ENCODE results near the gene ARHGAP24.

The ARHGAP24 gene

GRCh38 chr4:85477534-85477933 lies 2.6 kb downstream of the ARHGAP24 start:
- no peak overlapping the region for H3K4me3 ChIP-seq (ENCODE audit: severe bottlenecking)
- TF ChIP-seq, protein P1, sequence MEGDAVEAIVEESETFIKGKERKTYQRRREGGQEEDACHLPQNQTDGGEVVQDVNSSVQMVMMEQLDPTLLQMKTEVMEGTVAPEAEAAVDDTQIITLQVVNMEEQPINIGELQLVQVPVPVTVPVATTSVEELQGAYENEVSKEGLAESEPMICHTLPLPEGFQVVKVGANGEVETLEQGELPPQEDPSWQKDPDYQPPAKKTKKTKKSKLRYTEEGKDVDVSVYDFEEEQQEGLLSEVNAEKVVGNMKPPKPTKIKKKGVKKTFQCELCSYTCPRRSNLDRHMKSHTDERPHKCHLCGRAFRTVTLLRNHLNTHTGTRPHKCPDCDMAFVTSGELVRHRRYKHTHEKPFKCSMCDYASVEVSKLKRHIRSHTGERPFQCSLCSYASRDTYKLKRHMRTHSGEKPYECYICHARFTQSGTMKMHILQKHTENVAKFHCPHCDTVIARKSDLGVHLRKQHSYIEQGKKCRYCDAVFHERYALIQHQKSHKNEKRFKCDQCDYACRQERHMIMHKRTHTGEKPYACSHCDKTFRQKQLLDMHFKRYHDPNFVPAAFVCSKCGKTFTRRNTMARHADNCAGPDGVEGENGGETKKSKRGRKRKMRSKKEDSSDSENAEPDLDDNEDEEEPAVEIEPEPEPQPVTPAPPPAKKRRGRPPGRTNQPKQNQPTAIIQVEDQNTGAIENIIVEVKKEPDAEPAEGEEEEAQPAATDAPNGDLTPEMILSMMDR (IDR thresholded peaks at IDR 0.05; ENCODE audit: poor library complexity, severe bottlenecking): no peak
- peaks cover 5% of the 10 kb centered on the region for H3K27me3 ChIP-seq (ENCODE audit: insufficient read depth, poor library complexity, severe bottlenecking)
- no peak overlapping the region for H3K27ac ChIP-seq (ENCODE audit: poor library complexity, severe bottlenecking)
- ATAC-seq (ENCODE audit: low read depth) (no peak), DNase-seq (ENCODE audit: low spot score) (no peak)
- no peaks in the 10 kb centered on the region for H3K36me3 ChIP-seq (ENCODE audit: low read depth)
- H3K9me3 ChIP-seq (ENCODE audit: severe bottlenecking): no peaks in the 10 kb centered on the region
- H3K4me1 ChIP-seq (ENCODE audit: insufficient read depth, poor library complexity, severe bottlenecking): no peaks in the 10 kb centered on the region

DNA sequence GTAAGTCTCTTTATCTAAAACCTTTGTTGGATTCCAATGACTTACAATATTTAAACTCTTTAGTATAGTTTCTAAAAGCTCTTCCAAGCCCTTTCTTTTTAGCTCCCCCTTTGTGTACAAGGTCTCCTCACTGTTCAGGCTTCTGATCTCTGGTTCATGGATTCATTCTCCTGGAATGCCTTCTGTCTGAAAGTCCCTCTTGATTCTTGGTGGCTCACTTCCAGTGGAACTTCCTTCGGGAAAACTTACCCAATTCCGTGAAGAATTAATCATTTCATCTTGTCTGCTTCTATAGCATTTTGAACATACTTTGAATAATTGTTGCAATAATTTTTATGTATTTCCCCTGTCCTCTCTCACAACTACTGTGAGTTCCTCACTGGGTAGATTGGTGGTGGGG lies 3.6 kb downstream of the ARHGAP24 start:
- TF ChIP-seq, protein P1 (IDR thresholded peaks at IDR 0.05; ENCODE audit: poor library complexity, severe bottlenecking): no peak
- no peaks in the 10 kb centered on the region for H3K36me3 ChIP-seq (ENCODE audit: low read depth)
- H3K9me3 ChIP-seq (ENCODE audit: severe bottlenecking): no peaks in the 10 kb centered on the region
- H3K4me1 ChIP-seq (ENCODE audit: insufficient read depth, poor library complexity, severe bottlenecking): no peaks in the 10 kb centered on the region
- no peak overlapping the region for H3K27ac ChIP-seq (ENCODE audit: poor library complexity, severe bottlenecking)
- no peak overlapping the region for H3K4me3 ChIP-seq (ENCODE audit: severe bottlenecking)
- peaks cover 5% of the 10 kb centered on the region for H3K27me3 ChIP-seq (ENCODE audit: insufficient read depth, poor library complexity, severe bottlenecking)
- DNase-seq (ENCODE audit: low spot score): no peak
- no peak for ATAC-seq (ENCODE audit: low read depth)

- H3K4me3 ChIP-seq (ENCODE audit: severe bottlenecking): no peak overlapping the region
- no peak overlapping the region for H3K27ac ChIP-seq (ENCODE audit: poor library complexity, severe bottlenecking)
- no peaks in the 10 kb centered on the region for H3K4me1 ChIP-seq (ENCODE audit: insufficient read depth, poor library complexity, severe bottlenecking)
- ATAC-seq (ENCODE audit: low read depth): no peak
- TF ChIP-seq, protein P1 (IDR thresholded peaks at IDR 0.05; ENCODE audit: poor library complexity, severe bottlenecking): no peak
- no peaks in the 10 kb centered on the region for H3K9me3 ChIP-seq (ENCODE audit: severe bottlenecking)
- no peaks in the 10 kb centered on the region for H3K36me3 ChIP-seq (ENCODE audit: low read depth)
- DNase-seq (ENCODE audit: low spot score): no peak
- no peaks in the 10 kb centered on the region for H3K27me3 ChIP-seq (ENCODE audit: insufficient read depth, poor library complexity, severe bottlenecking)
Observed at GRCh38 chr4:85482010-85482738, 7.2 kb downstream of the ARHGAP24 start.

- Histone ChIP-seq H3K27ac (ENCODE audit: poor library complexity, severe bottlenecking) (no peak overlapping the region), H3K9me3 (ENCODE audit: severe bottlenecking) (no peaks in the 10 kb centered on the region), H3K27me3 (ENCODE audit: insufficient read depth, poor library complexity, severe bottlenecking) (no peaks in the 10 kb centered on the region), H3K4me1 (ENCODE audit: insufficient read depth, poor library complexity, severe bottlenecking) (peaks cover 10% of the 10 kb centered on the region), H3K36me3 (ENCODE audit: low read depth) (no peaks in the 10 kb centered on the region), H3K4me3 (ENCODE audit: severe bottlenecking) (no peak overlapping the region)
- no peak for DNase-seq (ENCODE audit: low spot score)
- TF ChIP-seq, protein P1 (IDR thresholded peaks at IDR 0.05; ENCODE audit: poor library complexity, severe bottlenecking): no peak
- no peak for ATAC-seq (ENCODE audit: low read depth)
Observed at GRCh38 chr4:85486425-85487086, 11.6 kb downstream of the ARHGAP24 start.

- H3K4me3 ChIP-seq (ENCODE audit: severe bottlenecking): no peak overlapping the region
- no peaks in the 10 kb centered on the region for H3K27me3 ChIP-seq (ENCODE audit: insufficient read depth, poor library complexity, severe bottlenecking)
- H3K4me1 ChIP-seq (ENCODE audit: insufficient read depth, poor library complexity, severe bottlenecking): peaks cover 10% of the 10 kb centered on the region
- no peak overlapping the region for H3K27ac ChIP-seq (ENCODE audit: poor library complexity, severe bottlenecking)
- DNase-seq (ENCODE audit: low spot score) (no peak), ATAC-seq (ENCODE audit: low read depth) (no peak)
- TF ChIP-seq, protein P1 (IDR thresholded peaks at IDR 0.05; ENCODE audit: poor library complexity, severe bottlenecking): no peak
- no peaks in the 10 kb centered on the region for H3K36me3 ChIP-seq (ENCODE audit: low read depth)
- no peaks in the 10 kb centered on the region for H3K9me3 ChIP-seq (ENCODE audit: severe bottlenecking)
Observed at GRCh38 chr4:85488416-85488815, 13.5 kb downstream of the ARHGAP24 start.
